Astrocyte (in vitro differentiated cells and primary cell): Measurements from ENCODE around the gene SSH2. TPM values are rescaled to one million over a fixed set of nuclear protein-coding genes. Genes with fewer than 3 reads are reported as not detected.
A peak's percentile ranks its signal among the peaks of the same experiment; 100 is the strongest.

ENCODE experiments used
- DNase-seq: peaks from one replicate; pipeline ENCODE4 v3.0.0-alpha.2; 2010; ENCODE audit warnings: low read depth
- FAIRE-seq: peaks from 2 replicates; lab custom pipeline; 2011; peaks lifted over from hg19 to GRCh38; lab: Jason Lieb, UNC
- H2AFZ ChIP-seq: 2 replicates; pipeline ENCODE4 v1.6.0; 2012; ENCODE audit warnings: low read depth, low read length, inconsistent platforms
- H3K27ac ChIP-seq: 2 replicates; pipeline ENCODE4 v1.5.1; 2011; ENCODE audit warnings: low read depth, low read length, inconsistent platforms
- H3K27me3 ChIP-seq: 2 replicates; pipeline ENCODE4 v1.6.0; 2011; ENCODE audit warnings: low read length, inconsistent platforms; ENCODE audit not compliant: insufficient read depth
- H3K36me3 ChIP-seq: 2 replicates; pipeline ENCODE4 v1.5.1; 2011; ENCODE audit warnings: low read length, inconsistent platforms; ENCODE audit not compliant: insufficient read depth
- H3K4me1 ChIP-seq: 2 replicates; pipeline ENCODE4 v1.5.1; 2011; ENCODE audit warnings: low read length, inconsistent platforms; ENCODE audit not compliant: insufficient read depth
- H3K4me2 ChIP-seq: 2 replicates; pipeline ENCODE4 v1.6.0; 2012; ENCODE audit warnings: low read length, inconsistent platforms
- H3K4me3 ChIP-seq: 2 replicates; pipeline ENCODE4 v1.5.1; 2011; ENCODE audit warnings: low read depth, mild to moderate bottlenecking, low read length, inconsistent platforms; ENCODE audit not compliant: insufficient read depth
- H3K79me2 ChIP-seq: 2 replicates; pipeline ENCODE4 v1.6.0; 2012; ENCODE audit warnings: mild to moderate bottlenecking, low read length, inconsistent platforms; ENCODE audit not compliant: insufficient read depth
- H3K9ac ChIP-seq: 2 replicates; pipeline ENCODE4 v1.6.0; 2012; ENCODE audit warnings: mild to moderate bottlenecking, low read length, inconsistent platforms
- H3K9me3 ChIP-seq: 2 replicates; pipeline ENCODE4 v1.5.1; 2012; ENCODE audit warnings: low read depth, mild to moderate bottlenecking, low read length, inconsistent platforms; ENCODE audit not compliant: insufficient read depth
- H4K20me1 ChIP-seq: 2 replicates; pipeline ENCODE4 v1.6.0; 2012; ENCODE audit warnings: low read length, inconsistent platforms; ENCODE audit not compliant: insufficient read depth
- H3K27ac Mint-ChIP-seq: one replicate; pipeline ENCODE4 v1.8.0; 2021; ENCODE audit warnings: mild to moderate bottlenecking, mixed read lengths; ENCODE audit not compliant: unreplicated experiment
- H3K27me3 Mint-ChIP-seq: one replicate; pipeline ENCODE4 v1.8.0; 2021; ENCODE audit warnings: low read depth, mixed read lengths; ENCODE audit not compliant: unreplicated experiment
- H3K36me3 Mint-ChIP-seq: one replicate; pipeline ENCODE4 v1.8.0; 2021; ENCODE audit warnings: low read depth, mixed read lengths; ENCODE audit not compliant: unreplicated experiment
- H3K4me1 Mint-ChIP-seq: one replicate; pipeline ENCODE4 v1.8.0; 2021; ENCODE audit warnings: low read depth, mixed read lengths; ENCODE audit not compliant: unreplicated experiment
- H3K4me3 Mint-ChIP-seq: one replicate; pipeline ENCODE4 v1.8.0; 2021; ENCODE audit warnings: mild to moderate bottlenecking, moderate library complexity, mixed read lengths; ENCODE audit not compliant: unreplicated experiment
- H3K9me3 Mint-ChIP-seq: one replicate; pipeline ENCODE4 v1.8.0; 2021; ENCODE audit warnings: mild to moderate bottlenecking, mixed read lengths; ENCODE audit not compliant: unreplicated experiment
- CTCF ChIP-seq: IDR thresholded peaks from 2 replicates; pipeline ENCODE4 v1.5.1; 2011; ENCODE audit warnings: low read depth, mild to moderate bottlenecking, inconsistent platforms, low read length, moderate library complexity; ENCODE audit not compliant: insufficient read depth
- EZH2 ChIP-seq: IDR thresholded peaks from 2 replicates; pipeline ENCODE4 v1.6.1; 2012; ENCODE audit warnings: mild to moderate bottlenecking, low read length, inconsistent platforms; ENCODE audit not compliant: insufficient read depth
- total RNA-seq: library from RNA; stranded (reverse); gene quantifications from 2 replicates; pipeline ENCODE4 v1.2.1, GENCODE V29; 2021

The SSH2 gene
- total RNA-seq, 1 donor from 2014 or later: 31.1 TPM

- H3K79me2 ChIP-seq: no peaks in the 10 kb centered on the region
- H3K9me3 ChIP-seq: no peaks in the 10 kb centered on the region
- no peaks in the 10 kb centered on the region for H3K9me3 Mint-ChIP-seq
- FAIRE-seq (no peak), DNase-seq (no peak)
- H3K4me1 ChIP-seq: peaks cover 35% of the 10 kb centered on the region
- no peak overlapping the region for H3K9ac ChIP-seq
- H3K36me3 Mint-ChIP-seq: peaks cover 2% of the 10 kb centered on the region
- H4K20me1 ChIP-seq: peaks cover 16% of the 10 kb centered on the region
- H3K4me3 Mint-ChIP-seq: no peak overlapping the region
- H3K4me2 ChIP-seq: peak overlapping the region; percentile 89
- peaks cover 8% of the 10 kb centered on the region for H3K27me3 Mint-ChIP-seq
- no peak overlapping the region for H3K4me3 ChIP-seq
- peaks cover 11% of the 10 kb centered on the region for H3K4me1 Mint-ChIP-seq
- no peak overlapping the region for H3K27ac ChIP-seq
- peak; percentile 66 for TF ChIP-seq EZH2
- no peak for TF ChIP-seq CTCF
- H3K27me3 ChIP-seq: peaks cover 10% of the 10 kb centered on the region
- H3K36me3 ChIP-seq: no peaks in the 10 kb centered on the region
- no peak overlapping the region for H2AFZ ChIP-seq
- peak overlapping the region; percentile 26 for H3K27ac Mint-ChIP-seq
These were observed 313.6 kb downstream of the SSH2 start for GRCh38 chr17:29616300-29617048.

- Mint-ChIP-seq H3K4me3 (peak overlapping the region; percentile 54), H3K9me3 (no peaks in the 10 kb centered on the region), H3K27ac (no peak overlapping the region), H3K36me3 (peaks cover 2% of the 10 kb centered on the region), H3K27me3 (peaks cover 8% of the 10 kb centered on the region), H3K4me1 (peaks cover 8% of the 10 kb centered on the region)
- no peak for TF ChIP-seq EZH2
- no peak for TF ChIP-seq CTCF
- Histone ChIP-seq H3K27me3 (peaks cover 10% of the 10 kb centered on the region), H3K4me2 (peak overlapping the region; percentile 89), H2AFZ (peak overlapping the region; percentile 82), H4K20me1 (peaks cover 11% of the 10 kb centered on the region), H3K36me3 (no peaks in the 10 kb centered on the region), H3K9ac (peak overlapping the region; percentile 47), H3K9me3 (no peaks in the 10 kb centered on the region), H3K4me1 (peaks cover 35% of the 10 kb centered on the region), H3K4me3 (peak overlapping the region; percentile 47), H3K27ac (no peak overlapping the region), H3K79me2 (no peaks in the 10 kb centered on the region)
- DNase-seq (peak; percentile 61), FAIRE-seq (no peak)
These were observed 314.3 kb downstream of the SSH2 start for GRCh38 chr17:29615492-29616299.
